Adrenal gland (tissue), 12 donors: ENCODE measurements around the gene PCNP. TPM values are rescaled to one million over a fixed set of nuclear protein-coding genes. Genes with fewer than 3 reads are reported as not detected.
A peak's percentile ranks its signal among the peaks of the same experiment; 100 is the strongest.

Experiments
- DNase-seq, 7 donors: peaks; one replicate each; pipeline ENCODE4 v3.0.0-alpha.2; 2019 to 2020
- H3K27ac ChIP-seq, 5 donors: fragments of 200-600 bp; sonication (generic) in 4 of 5; 1 replicate in 3 of 5; 2 replicates in 2 of 5; pipeline versions ENCODE4 v1.5.1 to v1.8.0; 2016 to 2020; ENCODE audit warnings: mild to moderate bottlenecking in 1 of 5
- H3K27me3 ChIP-seq: fragments of 200-600 bp; 2 replicates; pipeline ENCODE4 v1.8.0; 2021
- H3K36me3 ChIP-seq, 2 donors: fragments of 200-600 bp; replicated peaks in 1 of 2; 1 replicate in 1 of 2; 2 replicates in 1 of 2; pipeline versions ENCODE4 v1.5.1 to v1.8.0; 2018 to 2022
- H3K4me1 ChIP-seq, 2 donors: fragments of 200-600 bp; replicated peaks in 1 of 2; 1 replicate in 1 of 2; 2 replicates in 1 of 2; pipeline versions ENCODE4 v1.5.1 to v1.8.0; 2018 to 2021
- H3K4me3 ChIP-seq, 4 donors: fragments of 200-600 bp; sonication (generic) in 3 of 4; one replicate each; pipeline ENCODE4 v1.5.1; 2016 to 2018
- H3K9me3 ChIP-seq, 3 donors: fragments of 200-600 bp; sonication (generic) in 1 of 3; replicated peaks in 1 of 3; 1 replicate in 2 of 3; 2 replicates in 1 of 3; pipeline versions ENCODE4 v1.5.1 to v1.8.0; 2016 to 2021
- POLR2A ChIP-seq, 2 donors: fragments of 450-650 bp; IDR thresholded peaks; one replicate each; pipeline ENCODE4 v1.6.1; 2017; ENCODE audit warnings: antibody characterized with exemption in 2 of 2, mild to moderate bottlenecking in 2 of 2, moderate library complexity in 1 of 2
- WGBS, 4 donors: extraction: QIAGEN DNeasy Blood & Tissue Kit in 2 of 4; methylation state at CpG; one replicate each; pipeline versions ENCODE4 v1.1.5 to v1.1.7; 2013 to 2017; 5-methylcytosine and 5-hydroxymethylcytosine counted together
- intact Hi-C, 2 donors: fragments of 100-400 bp; cut with DNase I; formaldehyde crosslinking; loops; one replicate each; pipeline versions ENCODE4 v1.14.1 to v1.15.0; 2022 to 2023
- polyA plus RNA-seq, 3 donors: library from polyadenylated mRNA; stranded (reverse); fragments of 200-250 nt in 2 of 3; fragments of 350-450 nt in 1 of 3; fragmentation: Illumina TruSeq in 1 of 3; extraction: RNeasy Lipid Tissue Mini Kit (QIAGEN cat#74804) in 1 of 3; gene quantifications; one replicate each; pipeline ENCODE4 v1.2.3, GENCODE V29; 2013 to 2014
- total RNA-seq, 9 donors: library from RNA; depleted of rRNA in 4 of 9; stranded (reverse); fragments of >200 nt in 4 of 9; fragments of 120-200 nt in 1 of 9; fragmentation: NEBNext Ultra II Directional in 1 of 9; extraction: Animal tissue kit (Norgen Biotek cat#: 25700) in 1 of 9; gene quantifications; one replicate each; pipeline versions ENCODE4 v1.1.0 to v1.2.4, GENCODE V29; 2013 to 2023
- TF ChIP-seq, protein P1 (sequence below), 6 experiments: fragments of 450-650 bp in 4 of 6; fragments of 200-600 bp in 2 of 6; sonication (generic) in 1 of 6; IDR thresholded peaks; 1 replicate in 5 of 6; 2 replicates in 1 of 6; pipeline versions ENCODE4 v1.5.1 to v1.8.0; 2016 to 2021; ENCODE audit warnings: antibody characterized with exemption in 6 of 6, mild to moderate bottlenecking in 2 of 6, moderate library complexity in 1 of 6
- donor health status: healthy with polysubstance abuse.
- donor health status: Bipolar disorder and iron deficiency.
- donor health status: DM: yes; HTN: yes; CAD: no.
- donor health status: DM: no; HTN: no; CAD: no.
- donor health status: DM: no; HTN: no; CAD: no.
- donor health status: DM: yes; HTN: yes; CAD: no.

The PCNP gene
- total and polyA plus RNA-seq, 12 donors: 41.0 to 146 (median 81.3) TPM

DNA sequence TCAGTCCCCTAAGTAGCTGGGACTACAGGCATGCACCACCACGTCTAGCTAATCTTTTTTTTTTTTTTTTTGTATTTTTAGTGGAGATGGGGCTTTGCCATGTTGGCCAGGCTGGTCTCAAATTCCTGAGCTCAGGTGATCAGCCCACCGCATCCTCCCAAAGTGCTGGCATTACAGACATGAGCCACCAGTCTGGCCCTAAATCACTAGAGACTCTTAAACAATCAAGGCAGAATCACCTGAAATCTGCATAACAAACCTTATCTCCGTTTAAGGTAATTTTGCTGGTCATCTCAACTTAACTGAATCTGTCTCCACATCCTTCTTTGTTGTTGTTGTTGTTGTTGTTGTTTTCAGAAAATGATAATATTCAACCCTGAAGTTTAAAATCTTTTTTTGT lies 17.9 kb upstream of the PCNP start:
- Histone ChIP-seq H3K27me3 (peaks cover 11% of the 10 kb centered on the region), H3K4me3 (no peak overlapping the region), H3K4me1 (no peaks in the 10 kb centered on the region), H3K36me3 (no peaks in the 10 kb centered on the region), H3K9me3 (no peaks in the 10 kb centered on the region), H3K27ac (no peak overlapping the region)
- TF ChIP-seq, protein P1, sequence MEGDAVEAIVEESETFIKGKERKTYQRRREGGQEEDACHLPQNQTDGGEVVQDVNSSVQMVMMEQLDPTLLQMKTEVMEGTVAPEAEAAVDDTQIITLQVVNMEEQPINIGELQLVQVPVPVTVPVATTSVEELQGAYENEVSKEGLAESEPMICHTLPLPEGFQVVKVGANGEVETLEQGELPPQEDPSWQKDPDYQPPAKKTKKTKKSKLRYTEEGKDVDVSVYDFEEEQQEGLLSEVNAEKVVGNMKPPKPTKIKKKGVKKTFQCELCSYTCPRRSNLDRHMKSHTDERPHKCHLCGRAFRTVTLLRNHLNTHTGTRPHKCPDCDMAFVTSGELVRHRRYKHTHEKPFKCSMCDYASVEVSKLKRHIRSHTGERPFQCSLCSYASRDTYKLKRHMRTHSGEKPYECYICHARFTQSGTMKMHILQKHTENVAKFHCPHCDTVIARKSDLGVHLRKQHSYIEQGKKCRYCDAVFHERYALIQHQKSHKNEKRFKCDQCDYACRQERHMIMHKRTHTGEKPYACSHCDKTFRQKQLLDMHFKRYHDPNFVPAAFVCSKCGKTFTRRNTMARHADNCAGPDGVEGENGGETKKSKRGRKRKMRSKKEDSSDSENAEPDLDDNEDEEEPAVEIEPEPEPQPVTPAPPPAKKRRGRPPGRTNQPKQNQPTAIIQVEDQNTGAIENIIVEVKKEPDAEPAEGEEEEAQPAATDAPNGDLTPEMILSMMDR (IDR thresholded peaks at IDR 0.05): no peak
- TF ChIP-seq POLR2A (IDR thresholded peaks at IDR 0.05): no peak
- intact Hi-C loops: no loop called here
- DNase-seq: no peak
- 58 to 66% (median 65%) methylated on average over 3 of the region's 3 CpGs for WGBS, 4 donors

DNA sequence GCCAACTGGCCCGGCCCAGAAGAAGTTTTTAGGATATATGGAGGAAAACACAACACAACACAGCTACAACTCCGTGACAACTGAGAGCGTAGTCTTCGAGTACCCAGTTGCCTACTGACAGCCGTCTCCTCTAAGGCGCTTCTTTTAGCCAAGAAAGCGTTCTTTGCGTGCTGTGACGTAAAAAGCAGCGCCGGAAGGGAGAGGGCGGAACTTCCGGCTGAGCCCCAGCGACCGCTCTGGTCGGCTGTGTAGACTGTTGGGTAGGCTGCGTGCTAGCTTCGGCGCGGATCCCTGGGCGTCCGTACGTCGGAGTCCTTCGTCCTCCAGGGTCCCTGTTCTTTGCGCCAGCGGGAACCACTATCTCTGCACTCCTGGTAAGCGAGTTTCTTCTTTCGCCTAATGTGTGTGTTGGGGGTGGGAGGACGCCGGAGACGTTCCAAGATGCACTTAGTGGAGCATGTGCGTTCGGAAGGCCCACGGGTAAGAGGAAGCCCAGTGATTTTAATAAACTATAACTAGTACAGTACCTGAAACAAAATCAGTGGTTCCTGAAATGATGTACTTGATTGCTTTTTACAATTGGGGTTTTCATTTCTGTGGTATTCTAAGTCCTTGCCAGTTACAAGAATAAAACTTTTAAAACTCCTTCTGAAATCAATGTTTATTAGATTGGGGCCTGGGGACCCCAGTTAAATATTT lies 12.2 kb upstream of the PCNP start, which contains the start of gene TRMT10C:
TSS of gene TRMT10C (plus strand) at position 239 of the 699 bp plus-strand sequence. CDS start 2,914 bp downstream, outside the sequence.
- intact Hi-C loops: no loop called here
- H3K27ac ChIP-seq: peak within 1 kb of the TSS; percentile 63 to 88 (median 84)
- H3K4me1 ChIP-seq: peaks cover 7 to 12% of the 10 kb centered on the region in 2 donors
- H3K9me3 ChIP-seq: no peaks in the 10 kb centered on the region
- H3K36me3 ChIP-seq: peaks cover 0 to 13% of the 10 kb centered on the region in 2 donors
- DNase-seq: peak; percentile 89 to 96 (median 93)
- peaks cover 6% of the 10 kb centered on the region for H3K27me3 ChIP-seq
- peak within 1 kb of the TSS; percentile 49 to 88 (median 76) for H3K4me3 ChIP-seq
- TF ChIP-seq, protein P1 (IDR thresholded peaks at IDR 0.05): no peak
- peak; percentile 69 to 85 for TF ChIP-seq POLR2A (IDR thresholded peaks at IDR 0.05)
- 0 to 1% (median 1%) methylated on average over 10 to 35 of the region's 35 CpGs for WGBS, 4 donors

DNA sequence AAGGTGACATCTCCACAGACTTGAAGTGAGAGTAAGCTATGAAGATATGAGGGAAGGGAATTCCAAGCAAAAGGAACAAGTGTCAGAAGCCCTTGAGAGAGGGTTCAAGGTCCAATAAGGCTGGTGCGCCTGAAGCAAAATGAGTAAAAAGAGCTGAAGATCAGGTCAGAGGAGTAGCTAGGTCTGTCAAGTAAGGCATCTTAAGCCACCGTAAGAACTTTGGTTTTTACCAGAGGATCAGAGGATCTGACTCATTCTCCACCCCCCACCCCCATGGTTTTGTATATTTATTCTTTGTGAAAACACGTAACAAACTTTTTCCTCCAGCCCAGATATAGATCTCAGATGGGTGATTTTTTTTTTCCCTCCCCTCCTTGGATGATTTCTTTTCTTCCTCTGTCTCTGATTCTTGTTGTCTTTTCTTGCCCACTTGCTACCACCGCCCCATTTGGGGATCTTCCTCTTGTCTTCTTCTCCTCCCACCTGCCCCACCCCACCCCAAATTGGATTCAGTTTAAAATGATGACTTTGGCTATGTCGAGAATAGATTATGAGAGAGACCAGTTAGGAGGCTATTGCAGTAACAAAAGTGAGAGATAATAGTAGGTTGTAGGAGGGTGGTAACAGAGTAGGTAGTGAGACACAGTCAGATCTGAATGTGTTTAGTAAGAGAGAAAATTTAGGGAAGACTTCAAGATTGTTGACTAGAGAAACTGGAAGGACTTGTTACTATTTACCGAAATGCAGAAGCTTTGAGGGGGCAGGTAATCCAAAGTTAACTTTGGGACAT lies 6.3 kb upstream of the PCNP start:
- TF ChIP-seq, protein P1 (IDR thresholded peaks at IDR 0.05): no peak
- TF ChIP-seq POLR2A (IDR thresholded peaks at IDR 0.05): no peak
- DNase-seq: no peak
- intact Hi-C loops: no loop called here
- Histone ChIP-seq H3K9me3 (no peaks in the 10 kb centered on the region), H3K36me3 (peaks cover 0 to 13% of the 10 kb centered on the region in 2 donors), H3K27ac (no peak overlapping the region), H3K27me3 (no peaks in the 10 kb centered on the region), H3K4me3 (no peak overlapping the region), H3K4me1 (peaks cover 4 to 9% of the 10 kb centered on the region in 2 donors)
- WGBS, 4 donors: 88 to 94% (median 90%) methylated on average over 6 of the region's 6 CpGs
